ENCODE data around the gene KRTAP10-7. TPM values are rescaled to one million over a fixed set of nuclear protein-coding genes. Genes with fewer than 3 reads are reported as not detected.
"Not testable (repeated sequence)": the region's sequence is repeated elsewhere in the genome, so short reads cannot be mapped to it uniquely, and the experiment has no call there.

Gene KRTAP10-7
- total RNA-seq, 4 donors from 2014 or later: not detected

GRCh38 chr21:44637018-44637850, 36.8 kb downstream of the KRTAP10-7 start, which contains the start of gene KRTAP10-10:
KRTAP10-10 (plus strand) TSS chr21:44637356; CDS start chr21:44637418, 62 bp downstream.
- Histone ChIP-seq H3K27me3 (no peaks in the 10 kb centered on the region), H3K4me3 (no peak within 1 kb of the TSS), H3K27ac (no peak within 1 kb of the TSS), H3K9me3 (peaks cover 0 to under 1% of the 10 kb centered on the region in 2 donors), H3K4me1 (no peaks in the 10 kb centered on the region), H3K36me3 (no peaks in the 10 kb centered on the region)
- TF ChIP-seq CTCF (IDR thresholded peaks at IDR 0.05): no peak
- TF ChIP-seq POLR2A (IDR thresholded peaks at IDR 0.05): no peak
- intact Hi-C loops (cut with DNase I; ENCODE audit: low total_unique reads): no loop called here
- no peak for DNase-seq

- H3K27me3 ChIP-seq; intact Hi-C loops (cut with DNase I; ENCODE audit: low total_unique reads); H3K9me3 ChIP-seq; DNase-seq; H3K36me3 ChIP-seq; H3K27ac ChIP-seq; H3K4me3 ChIP-seq; H3K4me1 ChIP-seq: not testable (repeated sequence)
These were observed 37.5 kb downstream of the KRTAP10-7 start for GRCh38 chr21:44637851-44638348.

GRCh38 chr21:44638506-44639330, 38.3 kb downstream of the KRTAP10-7 start:
- H3K27ac ChIP-seq; H3K36me3 ChIP-seq; H3K4me1 ChIP-seq; DNase-seq; H3K4me3 ChIP-seq; intact Hi-C loops (cut with DNase I; ENCODE audit: low total_unique reads); H3K27me3 ChIP-seq; H3K9me3 ChIP-seq: not testable (repeated sequence)

GRCh38 chr21:44639331-44639655, 38.9 kb downstream of the KRTAP10-7 start:
- intact Hi-C loops (cut with DNase I; ENCODE audit: low total_unique reads): no loop called here
- Histone ChIP-seq H3K27me3 (no peaks in the 10 kb centered on the region), H3K9me3 (no peaks in the 10 kb centered on the region), H3K4me1 (no peaks in the 10 kb centered on the region), H3K4me3 (no peak overlapping the region), H3K36me3 (no peaks in the 10 kb centered on the region), H3K27ac (no peak overlapping the region)
- DNase-seq: no peak
- TF ChIP-seq CTCF (IDR thresholded peaks at IDR 0.05): no peak

- DNase-seq: no peak
- Histone ChIP-seq H3K4me1 (no peaks in the 10 kb centered on the region), H3K27ac (no peak overlapping the region), H3K27me3 (no peaks in the 10 kb centered on the region), H3K9me3 (no peaks in the 10 kb centered on the region), H3K4me3 (no peak overlapping the region), H3K36me3 (no peaks in the 10 kb centered on the region)
- intact Hi-C loops (cut with DNase I; ENCODE audit: low total_unique reads): no loop called here
- no peak for TF ChIP-seq POLR2A (IDR thresholded peaks at IDR 0.05)
- TF ChIP-seq CTCF (IDR thresholded peaks at IDR 0.05): no peak
These were observed 40.4 kb downstream of the KRTAP10-7 start for GRCh38 chr21:44640761-44641160.

- Histone ChIP-seq H3K36me3 (no peaks in the 10 kb centered on the region), H3K4me3 (no peak overlapping the region), H3K9me3 (no peaks in the 10 kb centered on the region), H3K27me3 (no peaks in the 10 kb centered on the region), H3K27ac (no peak overlapping the region), H3K4me1 (no peaks in the 10 kb centered on the region)
- intact Hi-C loops (cut with DNase I; ENCODE audit: low total_unique reads): no loop called here
- TF ChIP-seq CTCF (IDR thresholded peaks at IDR 0.05) (no peak), POLR2A (IDR thresholded peaks at IDR 0.05) (no peak)
- no peak for DNase-seq
These were observed 43.4 kb downstream of the KRTAP10-7 start for GRCh38 chr21:44643741-44644310.

Measured in uterus (tissue), 4 donors.